Naive thymus-derived CD4-positive, alpha-beta T cell (primary cell): ENCODE results near the gene HOXB4. TPM values are rescaled to one million over a fixed set of nuclear protein-coding genes. Genes with fewer than 3 reads are reported as not detected.

Experiments
- ATAC-seq: fragments of 150-1000 bp; cut with Tn5 transposase; 2 replicates; pipeline ENCODE4 v1.10.0; 2021; ENCODE audit warnings: mild to moderate bottlenecking, moderate library complexity
- CTCF ChIA-PET: fragments of 350-600 bp; sonication (Branson Sonifier 250); formaldehyde crosslinking; loops from one replicate; lab custom pipeline; 2021; ENCODE audit warnings: antibody characterized with exemption; lab: Charles Lee
- POLR2A ChIA-PET: fragments of 350-600 bp; sonication (Branson Sonifier 250); formaldehyde crosslinking; loops from one replicate; lab custom pipeline; 2021; ENCODE audit warnings: antibody characterized with exemption, inconsistent platforms; lab: Charles Lee
- DNase-seq, 9 donors: peaks; one replicate each; pipeline versions ENCODE4 v3.0.0 to v3.0.0-alpha.2; 2020 to 2022; ENCODE audit warnings: mixed read lengths in 1 of 9
- H3K27ac ChIP-seq: one replicate; pipeline ENCODE4 v1.7.0; 2013; ENCODE audit warnings: mild to moderate bottlenecking, low read depth, low read length, moderate library complexity
- H3K27me3 ChIP-seq, 2 donors: one replicate each; pipeline ENCODE4 v1.7.0; 2013; ENCODE audit warnings: low read length in 2 of 2, mild to moderate bottlenecking in 2 of 2, moderate library complexity in 2 of 2; ENCODE audit not compliant: control insufficient read depth in 2 of 2, insufficient read depth in 2 of 2
- H3K36me3 ChIP-seq, 3 experiments: 1 replicate in 2 of 3; 2 replicates in 1 of 3; pipeline ENCODE4 v1.7.0; 2013; ENCODE audit warnings: low read length in 3 of 3, mild to moderate bottlenecking in 3 of 3, moderate library complexity in 1 of 3; ENCODE audit not compliant: insufficient read depth in 3 of 3, control insufficient read depth in 2 of 3
- H3K4me1 ChIP-seq, 2 donors: one replicate each; pipeline ENCODE4 v1.7.0; 2013; ENCODE audit warnings: low read length in 2 of 2, mild to moderate bottlenecking in 2 of 2, moderate library complexity in 1 of 2; ENCODE audit not compliant: control insufficient read depth in 2 of 2, insufficient read depth in 2 of 2
- H3K4me3 ChIP-seq: 2 replicates; pipeline ENCODE4 v1.7.0; 2013; ENCODE audit warnings: mild to moderate bottlenecking, low read length
- H3K9me3 ChIP-seq, 3 experiments: 1 replicate in 2 of 3; 2 replicates in 1 of 3; pipeline ENCODE4 v1.7.0; 2013; ENCODE audit warnings: low read length in 3 of 3; ENCODE audit not compliant: control insufficient read depth in 2 of 3
- H3K27ac Mint-ChIP-seq, 9 donors: one replicate each; pipeline ENCODE4 v1.8.0; 2020 to 2022; ENCODE audit warnings: mixed read lengths in 9 of 9, mild to moderate bottlenecking in 8 of 9, moderate library complexity in 5 of 9, inconsistent platforms in 2 of 9
- H3K27me3 Mint-ChIP-seq, 5 donors: one replicate each; pipeline ENCODE4 v1.8.0; 2021 to 2022; ENCODE audit warnings: mixed read lengths in 5 of 5, mild to moderate bottlenecking in 1 of 5
- H3K36me3 Mint-ChIP-seq, 5 donors: one replicate each; pipeline ENCODE4 v1.8.0; 2020 to 2022; ENCODE audit warnings: mixed read lengths in 5 of 5, mild to moderate bottlenecking in 3 of 5, inconsistent platforms in 1 of 5
- H3K4me1 Mint-ChIP-seq, 7 donors: one replicate each; pipeline ENCODE4 v1.8.0; 2020 to 2022; ENCODE audit warnings: mixed read lengths in 7 of 7, mild to moderate bottlenecking in 3 of 7, inconsistent platforms in 1 of 7
- H3K4me3 Mint-ChIP-seq, 10 donors: one replicate each; pipeline ENCODE4 v1.8.0; 2020 to 2022; ENCODE audit warnings: mild to moderate bottlenecking in 10 of 10, mixed read lengths in 10 of 10, moderate library complexity in 6 of 10, inconsistent platforms in 2 of 10
- H3K9me3 Mint-ChIP-seq, 11 donors: one replicate each; pipeline ENCODE4 v1.8.0; 2020 to 2022; ENCODE audit warnings: mixed read lengths in 11 of 11, mild to moderate bottlenecking in 4 of 11, inconsistent platforms in 1 of 11, moderate library complexity in 1 of 11
- intact Hi-C, 2 donors: fragments of 100-400 bp; cut with micrococcal nuclease; formaldehyde crosslinking; loops; one replicate each; pipeline ENCODE4 v1.15.1; 2023
- polyA plus RNA-seq, 2 donors: library from polyadenylated mRNA; unstranded; fragments of 300-500 nt; fragmentation: Illumina TruSeq; gene quantifications; one replicate each; pipeline ENCODE4 v1.2.3, GENCODE V29; 2021
- total RNA-seq, 6 experiments: library from RNA in 5 of 6; stranded (reverse) in 5 of 6; gene quantifications; 1 replicate in 5 of 6; 2 replicates in 1 of 6; pipeline ENCODE4 v1.2.3 and lab custom pipeline; 2021 to 2026

The HOXB4 gene
- total and polyA plus RNA-seq, 7 experiments from 2014 or later = 0.34 to 7.9 (median 2.4) TPM; not detected in 2

GRCh38 chr17:48578616-48579470 is 693 bp upstream of the HOXB4 start:
- Mint-ChIP-seq H3K4me1 (peaks cover 12 to 63% (median 52%) of the 10 kb centered on the region in 7 donors), H3K27me3 (peaks cover 49 to 71% (median 55%) of the 10 kb centered on the region in 5 donors), H3K4me3 (peak overlapping the region; percentile 88 to 94 (median 90)), H3K36me3 (peaks cover 0 to 16% (median 0%) of the 10 kb centered on the region in 5 donors), H3K9me3 (peaks cover 0 to 4% (median 0%) of the 10 kb centered on the region in 11 donors), H3K27ac (peak overlapping the region in 7 of 9 donors; percentile 26 to 89 (median 69))
- no peaks in the 10 kb centered on the region for H3K9me3 ChIP-seq
- H3K27me3 ChIP-seq = peaks cover 6 to 40% of the 10 kb centered on the region in 2 donors
- ChIA-PET CTCF (interaction anchor here (0.8 to 1.1 kb wide), 2 partner anchors 78 to 86 kb away, joined by 3 to 4 read pairs; no protein-coding TSS in a partner anchor), POLR2A (interaction anchor here (0.7 to 2.1 kb wide), 3 partner anchors 14 to 38 kb away, joined by 3 to 6 read pairs (median 5); partner anchors contain the start of gene HOXB5)
- no peaks in the 10 kb centered on the region for H3K36me3 ChIP-seq
- ATAC-seq = peak; percentile 54
- intact Hi-C loops = loop anchor here (1.0 to 5.0 kb wide), 4 partner anchors 35 to 87 kb away; no protein-coding TSS in a partner anchor
- no peak for DNase-seq
- peak overlapping the region; percentile 78 for H3K4me3 ChIP-seq
- peaks cover 15 to 27% of the 10 kb centered on the region in 2 donors for H3K4me1 ChIP-seq
- no peak overlapping the region for H3K27ac ChIP-seq

- Mint-ChIP-seq H3K27ac (peak overlapping the region in 4 of 9 donors; percentile 21 to 73 (median 36)), H3K9me3 (peaks cover 0 to 4% (median 0%) of the 10 kb centered on the region in 11 donors), H3K4me1 (peaks cover 12 to 56% (median 47%) of the 10 kb centered on the region in 7 donors), H3K4me3 (peak overlapping the region; percentile 80 to 93 (median 86)), H3K27me3 (peaks cover 38 to 64% (median 43%) of the 10 kb centered on the region in 5 donors), H3K36me3 (peaks cover 0 to 13% (median 0%) of the 10 kb centered on the region in 5 donors)
- peaks cover 6 to 36% of the 10 kb centered on the region in 2 donors for H3K27me3 ChIP-seq
- no peak overlapping the region for H3K27ac ChIP-seq
- CTCF ChIA-PET = no interaction called here
- ATAC-seq (peak; percentile 37), DNase-seq (no peak)
- H3K4me3 ChIP-seq = peak overlapping the region; percentile 46
- no peaks in the 10 kb centered on the region for H3K9me3 ChIP-seq
- H3K36me3 ChIP-seq = no peaks in the 10 kb centered on the region
- intact Hi-C loops = loop anchor here in 1 of 2 donors (5.0 kb wide), 1 partner anchor 65 kb away; no protein-coding TSS in a partner anchor
- POLR2A ChIA-PET = interaction anchor here (2.1 kb wide), 1 partner anchor 16 kb away, joined by 6 read pairs; the partner anchor contains the start of gene HOXB5
- H3K4me1 ChIP-seq = peaks cover 15 to 24% of the 10 kb centered on the region in 2 donors
These were observed 712 bp downstream of the HOXB4 start for GRCh38 chr17:48577330-48577945.

- peaks cover 15 to 16% of the 10 kb centered on the region in 2 donors for H3K4me1 ChIP-seq
These were observed 1.5 kb downstream of the HOXB4 start for GRCh38 chr17:48576479-48577309.

GRCh38 chr17:48575673-48576478 is 2.3 kb downstream of the HOXB4 start:
- Mint-ChIP-seq H3K4me3 (peak overlapping the region in 7 of 10 donors; percentile 14 to 73 (median 41)), H3K9me3 (peaks cover 0 to 4% (median 0%) of the 10 kb centered on the region in 11 donors), H3K36me3 (peaks cover 0 to 19% (median 0%) of the 10 kb centered on the region in 5 donors), H3K4me1 (peaks cover 12 to 48% (median 34%) of the 10 kb centered on the region in 7 donors), H3K27ac (peak overlapping the region in 2 of 9 donors; percentile 14 to 29), H3K27me3 (peaks cover 24 to 51% (median 33%) of the 10 kb centered on the region in 5 donors)
- Histone ChIP-seq H3K36me3 (no peaks in the 10 kb centered on the region), H3K9me3 (no peaks in the 10 kb centered on the region), H3K27ac (no peak overlapping the region), H3K4me1 (peaks cover 15 to 16% of the 10 kb centered on the region in 2 donors), H3K27me3 (peaks cover 6 to 23% of the 10 kb centered on the region in 2 donors), H3K4me3 (no peak overlapping the region)
- ChIA-PET POLR2A (interaction anchor here (0.7 kb wide), 1 partner anchor 21 kb away, joined by 3 read pairs; no protein-coding TSS in a partner anchor), CTCF (no interaction called here)
- intact Hi-C loops = loop anchor here in 1 of 2 donors (5.0 kb wide), 1 partner anchor 64 kb away; no protein-coding TSS in a partner anchor
- DNase-seq (no peak), ATAC-seq (no peak)

More at GRCh38 chr17:48576479-48577309, 1.5 kb downstream of the HOXB4 start:
- Histone ChIP-seq H3K9me3 (no peaks in the 10 kb centered on the region), H3K27me3 (peaks cover 6 to 31% of the 10 kb centered on the region in 2 donors), H3K4me3 (no peak overlapping the region), H3K36me3 (no peaks in the 10 kb centered on the region), H3K27ac (no peak overlapping the region)
- H3K4me3 Mint-ChIP-seq = peak overlapping the region; percentile 80 to 93 (median 86)
- CTCF ChIA-PET = no interaction called here
- intact Hi-C loops = loop anchor here in 1 of 2 donors (5.0 kb wide), 1 partner anchor 64 kb away; no protein-coding TSS in a partner anchor
- H3K36me3 Mint-ChIP-seq = peaks cover 0 to 15% (median 0%) of the 10 kb centered on the region in 5 donors
- peaks cover 0 to 4% (median 0%) of the 10 kb centered on the region in 11 donors for H3K9me3 Mint-ChIP-seq
- DNase-seq (no peak), ATAC-seq (no peak)
- H3K4me1 Mint-ChIP-seq = peaks cover 12 to 54% (median 42%) of the 10 kb centered on the region in 7 donors
- peaks cover 32 to 59% (median 38%) of the 10 kb centered on the region in 5 donors for H3K27me3 Mint-ChIP-seq
- POLR2A ChIA-PET = interaction anchor here (0.7 kb wide), 1 partner anchor 22 kb away, joined by 3 read pairs; no protein-coding TSS in a partner anchor
- H3K27ac Mint-ChIP-seq = peak overlapping the region in 2 of 9 donors; percentile 68 to 84

GRCh38 chr17:48575066-48575582 is 3.0 kb downstream of the HOXB4 start:
- CTCF ChIA-PET = interaction anchor here (1.2 kb wide), 1 partner anchor 8 kb away, joined by 3 read pairs; no protein-coding TSS in a partner anchor
- H3K27me3 Mint-ChIP-seq = peaks cover 16 to 46% (median 28%) of the 10 kb centered on the region in 5 donors
- H3K4me1 Mint-ChIP-seq = peaks cover 12 to 41% (median 30%) of the 10 kb centered on the region in 7 donors
- H3K4me3 Mint-ChIP-seq = no peak overlapping the region
- POLR2A ChIA-PET = interaction anchor here (0.7 to 1.2 kb wide), 3 partner anchors 14 to 34 kb away, joined by 3 to 5 read pairs (median 4); no protein-coding TSS in a partner anchor
- no peak for ATAC-seq
- DNase-seq = no peak
- H3K4me3 ChIP-seq = no peak overlapping the region
- peaks cover 15 to 16% of the 10 kb centered on the region in 2 donors for H3K4me1 ChIP-seq
- peaks cover under 1 to 16% of the 10 kb centered on the region in 2 donors for H3K27me3 ChIP-seq
- H3K9me3 ChIP-seq = no peaks in the 10 kb centered on the region
- intact Hi-C loops = loop anchor here in 1 of 2 donors (5.0 kb wide), 1 partner anchor 63 kb away; no protein-coding TSS in a partner anchor
- H3K27ac Mint-ChIP-seq = no peak overlapping the region
- H3K9me3 Mint-ChIP-seq = peaks cover 0 to 3% (median 0%) of the 10 kb centered on the region in 11 donors
- no peak overlapping the region for H3K27ac ChIP-seq
- peaks cover 0 to 19% (median 0%) of the 10 kb centered on the region in 5 donors for H3K36me3 Mint-ChIP-seq
- H3K36me3 ChIP-seq = no peaks in the 10 kb centered on the region
